A673 (cell line): ENCODE results near the gene TMEM106C.

Experiments
- CTCF ChIP-seq: fragments of 300-800, 200-600 bp; sonication (generic); conservative IDR thresholded peaks from 2 replicates; pipeline ENCODE4 v1.5.1; 2017; ENCODE audit warnings: low read depth, mild to moderate bottlenecking, antibody characterized with exemption, low read length, moderate library complexity, mixed read lengths
- EZH2 ChIP-seq: fragments of 200-600 bp; sonication (generic); IDR thresholded peaks from 2 replicates; pipeline ENCODE4 v1.6.1; 2017; ENCODE audit warnings: borderline replicate concordance, low read depth, mild to moderate bottlenecking, mixed read lengths, antibody characterized with exemption, low read length; ENCODE audit not compliant: poor library complexity, severe bottlenecking

GRCh38 chr12:47965581-47965980 is 2.2 kb downstream of the TMEM106C start:
- no peak for TF ChIP-seq CTCF
- TF ChIP-seq EZH2, result no peak
